ENCODE measurements around the gene C14orf180.

Gene C14orf180

GRCh38 chr14:104554608-104555429 is 24.7 kb upstream of the C14orf180 start:
- Histone ChIP-seq H3K9me3 (ENCODE audit: control insufficient read depth, insufficient read depth, low read length) (no peaks in the 10 kb centered on the region), H3K4me1 (ENCODE audit: insufficient read depth, low read length) (no peaks in the 10 kb centered on the region), H3K9ac (ENCODE audit: low read depth, low read length) (no peak overlapping the region), H3K36me3 (ENCODE audit: insufficient read depth, low read length) (no peaks in the 10 kb centered on the region)

- Histone ChIP-seq H3K9me3 (ENCODE audit: control insufficient read depth, insufficient read depth, low read length) (no peaks in the 10 kb centered on the region), H3K4me1 (ENCODE audit: insufficient read depth, low read length) (no peaks in the 10 kb centered on the region), H3K9ac (ENCODE audit: low read depth, low read length) (no peak overlapping the region), H3K36me3 (ENCODE audit: insufficient read depth, low read length) (no peaks in the 10 kb centered on the region)
These were observed 23.9 kb upstream of the C14orf180 start for GRCh38 chr14:104555430-104556255.

GRCh38 chr14:104556256-104557021 is 23.1 kb upstream of the C14orf180 start:
- no peaks in the 10 kb centered on the region for H3K36me3 ChIP-seq (ENCODE audit: insufficient read depth, low read length)
- no peak overlapping the region for H3K9ac ChIP-seq (ENCODE audit: low read depth, low read length)
- H3K9me3 ChIP-seq (ENCODE audit: control insufficient read depth, insufficient read depth, low read length) = no peaks in the 10 kb centered on the region
- H3K4me1 ChIP-seq (ENCODE audit: insufficient read depth, low read length) = no peaks in the 10 kb centered on the region

GRCh38 chr14:104557086-104557485 is 22.5 kb upstream of the C14orf180 start:
- no peaks in the 10 kb centered on the region for H3K4me1 ChIP-seq (ENCODE audit: insufficient read depth, low read length)
- H3K9me3 ChIP-seq (ENCODE audit: control insufficient read depth, insufficient read depth, low read length) = no peaks in the 10 kb centered on the region
- H3K9ac ChIP-seq (ENCODE audit: low read depth, low read length) = no peak overlapping the region
- no peaks in the 10 kb centered on the region for H3K36me3 ChIP-seq (ENCODE audit: insufficient read depth, low read length)

GRCh38 chr14:104557766-104558165 is 21.8 kb upstream of the C14orf180 start:
- no peaks in the 10 kb centered on the region for H3K4me1 ChIP-seq (ENCODE audit: insufficient read depth, low read length)
- H3K9ac ChIP-seq (ENCODE audit: low read depth, low read length) = no peak overlapping the region

GRCh38 chr14:104558231-104559027 is 21.1 kb upstream of the C14orf180 start:
- no peak overlapping the region for H3K9ac ChIP-seq (ENCODE audit: low read depth, low read length)
- no peaks in the 10 kb centered on the region for H3K9me3 ChIP-seq (ENCODE audit: control insufficient read depth, insufficient read depth, low read length)
- H3K4me1 ChIP-seq (ENCODE audit: insufficient read depth, low read length) = no peaks in the 10 kb centered on the region
- H3K36me3 ChIP-seq (ENCODE audit: insufficient read depth, low read length) = no peaks in the 10 kb centered on the region

More at GRCh38 chr14:104557766-104558165, 21.8 kb upstream of the C14orf180 start:
- H3K36me3 ChIP-seq (ENCODE audit: insufficient read depth, low read length) = no peaks in the 10 kb centered on the region
- no peaks in the 10 kb centered on the region for H3K9me3 ChIP-seq (ENCODE audit: control insufficient read depth, insufficient read depth, low read length)

GRCh38 chr14:104559028-104559803 is 20.3 kb upstream of the C14orf180 start:
- Histone ChIP-seq H3K4me1 (ENCODE audit: insufficient read depth, low read length) (no peaks in the 10 kb centered on the region), H3K9ac (ENCODE audit: low read depth, low read length) (no peak overlapping the region), H3K9me3 (ENCODE audit: control insufficient read depth, insufficient read depth, low read length) (no peaks in the 10 kb centered on the region), H3K36me3 (ENCODE audit: insufficient read depth, low read length) (no peaks in the 10 kb centered on the region)

GRCh38 chr14:104559804-104560585 is 19.6 kb upstream of the C14orf180 start:
- Histone ChIP-seq H3K9me3 (ENCODE audit: control insufficient read depth, insufficient read depth, low read length) (no peaks in the 10 kb centered on the region), H3K4me1 (ENCODE audit: insufficient read depth, low read length) (no peaks in the 10 kb centered on the region), H3K36me3 (ENCODE audit: insufficient read depth, low read length) (no peaks in the 10 kb centered on the region), H3K9ac (ENCODE audit: low read depth, low read length) (no peak overlapping the region)

- Histone ChIP-seq H3K9me3 (ENCODE audit: control insufficient read depth, insufficient read depth, low read length) (no peaks in the 10 kb centered on the region), H3K36me3 (ENCODE audit: insufficient read depth, low read length) (no peaks in the 10 kb centered on the region), H3K4me1 (ENCODE audit: insufficient read depth, low read length) (no peaks in the 10 kb centered on the region), H3K9ac (ENCODE audit: low read depth, low read length) (no peak overlapping the region)
These were observed 19.0 kb upstream of the C14orf180 start for GRCh38 chr14:104560586-104560945.

- H3K4me1 ChIP-seq (ENCODE audit: insufficient read depth, low read length) = no peaks in the 10 kb centered on the region
- no peaks in the 10 kb centered on the region for H3K9me3 ChIP-seq (ENCODE audit: control insufficient read depth, insufficient read depth, low read length)
- H3K36me3 ChIP-seq (ENCODE audit: insufficient read depth, low read length) = no peaks in the 10 kb centered on the region
- H3K9ac ChIP-seq (ENCODE audit: low read depth, low read length) = no peak overlapping the region
These were observed 18.4 kb upstream of the C14orf180 start for GRCh38 chr14:104561124-104561557.

GRCh38 chr14:104561632-104562495 is 17.7 kb upstream of the C14orf180 start:
- Histone ChIP-seq H3K9ac (ENCODE audit: low read depth, low read length) (no peak overlapping the region), H3K4me1 (ENCODE audit: insufficient read depth, low read length) (no peaks in the 10 kb centered on the region), H3K9me3 (ENCODE audit: control insufficient read depth, insufficient read depth, low read length) (no peaks in the 10 kb centered on the region), H3K36me3 (ENCODE audit: insufficient read depth, low read length) (no peaks in the 10 kb centered on the region)

GRCh38 chr14:104562606-104563005 is 17.0 kb upstream of the C14orf180 start:
- H3K9ac ChIP-seq (ENCODE audit: low read depth, low read length) = no peak overlapping the region
- H3K4me1 ChIP-seq (ENCODE audit: insufficient read depth, low read length) = no peaks in the 10 kb centered on the region
- no peaks in the 10 kb centered on the region for H3K36me3 ChIP-seq (ENCODE audit: insufficient read depth, low read length)

More at GRCh38 chr14:104562606-104563005, 17.0 kb upstream of the C14orf180 start:
- no peaks in the 10 kb centered on the region for H3K9me3 ChIP-seq (ENCODE audit: control insufficient read depth, insufficient read depth, low read length)

Data from ES-I3 (cell line).